GM21447 (cell line): Measurements from ENCODE around the gene SFR1.

Experiments used
- ATAC-seq: cut with Tn5 transposase; IDR thresholded peaks from one replicate; pipeline ENCODE4 v1.9.1; 2021; ENCODE audit not compliant: unreplicated experiment

Gene SFR1

DNA sequence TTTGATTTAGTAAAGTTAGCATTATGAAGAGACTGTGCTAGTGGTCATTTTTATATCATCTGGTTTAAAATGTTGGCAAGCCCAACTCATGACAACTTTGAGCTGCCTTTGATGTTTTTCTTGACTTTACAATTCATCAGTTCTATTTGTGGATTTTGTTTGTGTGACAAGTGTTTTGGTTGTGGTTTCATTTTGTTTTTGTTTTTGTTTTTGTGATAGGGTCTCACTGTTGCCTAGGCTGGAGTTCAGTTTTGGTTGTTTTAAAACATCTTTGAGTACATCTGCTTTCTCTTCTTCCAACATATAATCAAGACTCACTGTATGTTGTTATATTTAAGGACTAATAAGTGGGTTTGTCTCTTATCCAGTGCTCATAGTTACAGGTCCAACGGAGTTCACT, 17.6 kb upstream of the SFR1 start:
- ATAC-seq: no peak

GRCh38 chr10:104104926-104105325, 17.0 kb upstream of the SFR1 start:
- ATAC-seq: no peak

GRCh38 chr10:104109908-104110662, 11.9 kb upstream of the SFR1 start:
- ATAC-seq: peak; percentile 94

DNA sequence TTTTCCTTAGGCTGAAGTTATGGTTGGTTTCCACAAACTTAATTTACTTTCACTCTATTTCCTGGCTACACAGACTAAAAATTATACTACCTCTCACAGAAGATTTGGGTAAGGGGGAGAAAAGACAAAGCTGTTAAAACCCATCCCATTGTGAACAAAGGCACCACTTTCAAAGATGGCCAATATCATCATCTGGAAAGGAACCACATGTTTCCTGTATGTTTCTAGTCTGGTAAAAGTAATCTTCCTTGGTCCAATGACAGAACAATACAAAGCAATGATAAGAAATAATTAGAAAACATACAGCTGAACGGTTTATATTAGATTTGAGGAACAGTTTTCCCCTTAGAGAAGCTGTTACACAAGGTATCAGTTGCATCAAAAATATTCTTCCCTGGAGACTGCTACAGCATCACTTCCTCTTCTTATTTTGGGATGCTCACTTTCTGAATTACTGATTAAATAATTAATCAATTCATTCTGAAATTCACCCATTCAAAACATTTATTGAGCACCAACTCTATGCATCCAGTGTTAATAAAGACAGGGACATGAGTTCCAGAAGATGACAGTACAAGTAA, 8.5 kb upstream of the SFR1 start:
- no peak for ATAC-seq

- ATAC-seq: no peak
Observed at GRCh38 chr10:104117839-104118323, 4.1 kb upstream of the SFR1 start.

DNA sequence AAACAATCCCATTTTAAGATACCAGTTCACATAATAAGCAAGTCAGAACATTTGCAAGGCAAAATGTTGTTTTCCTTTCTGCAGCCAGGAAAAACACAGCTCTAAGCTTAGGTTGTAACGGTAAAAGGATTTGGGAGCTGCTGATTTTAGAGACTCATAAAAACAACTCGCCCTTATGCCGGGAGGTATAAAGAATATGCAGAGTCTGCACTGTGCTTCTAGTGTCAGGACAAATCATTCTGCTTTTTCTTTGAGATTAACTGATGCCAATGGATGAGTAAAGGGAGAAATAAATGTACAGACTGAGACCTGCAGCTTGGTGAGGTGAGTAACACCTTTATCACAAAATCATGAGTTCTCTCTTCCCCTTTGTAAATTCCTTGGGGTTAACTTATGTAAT, 2.0 kb upstream of the SFR1 start:
- ATAC-seq: no peak

DNA sequence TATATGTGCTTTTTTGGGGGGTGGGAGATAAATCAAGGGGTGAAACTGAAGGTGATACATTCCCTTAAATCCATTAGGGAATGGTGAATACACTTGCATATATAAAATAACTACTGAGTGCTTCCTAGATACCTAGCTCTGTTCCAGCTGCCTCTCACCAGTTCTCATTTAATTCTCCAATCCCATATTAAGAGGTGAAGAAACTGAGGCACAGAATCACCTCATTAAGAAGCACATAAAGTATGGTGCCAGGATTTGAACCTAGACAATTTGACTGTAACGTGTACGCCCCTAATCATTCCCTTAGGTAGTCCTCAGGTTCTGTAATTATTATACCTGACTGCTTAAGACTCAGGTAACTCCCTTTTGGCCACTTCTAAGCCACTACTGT, 1.5 kb upstream of the SFR1 start:
- ATAC-seq: no peak

DNA sequence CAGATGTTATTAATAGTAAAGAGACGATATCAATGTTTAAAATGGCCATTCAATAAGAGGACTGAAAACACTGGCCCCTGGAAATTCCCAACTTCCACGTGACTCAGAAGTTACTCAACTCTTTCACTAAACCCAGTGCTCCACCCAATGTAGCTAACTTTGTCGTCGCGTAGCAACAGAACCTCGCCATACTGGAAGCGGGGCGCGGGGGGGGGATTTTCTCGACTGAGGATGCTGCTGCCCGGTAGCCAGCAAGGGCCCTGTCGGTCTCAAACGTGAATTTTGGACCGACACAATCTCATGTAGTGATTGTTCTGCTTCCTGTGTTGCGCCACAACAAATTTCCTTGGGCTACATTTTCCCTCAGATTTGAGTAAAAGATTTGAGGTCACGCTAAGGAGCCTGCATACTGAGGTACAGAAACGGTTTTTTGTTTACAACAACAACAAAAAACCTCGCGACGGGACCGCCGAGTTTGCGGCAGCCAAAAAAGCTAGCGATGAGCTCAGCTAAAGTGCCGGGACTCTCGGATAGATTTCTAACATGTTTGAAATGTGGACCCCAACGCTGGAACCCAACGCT, 977 bp upstream of the SFR1 start:
- peak; percentile 41 for ATAC-seq

GRCh38 chr10:104122225-104123107, 495 bp downstream of the SFR1 start:
- peak; percentile 8 for ATAC-seq

- ATAC-seq: no peak
Observed at GRCh38 chr10:104123397-104123796, 1.4 kb downstream of the SFR1 start.

DNA sequence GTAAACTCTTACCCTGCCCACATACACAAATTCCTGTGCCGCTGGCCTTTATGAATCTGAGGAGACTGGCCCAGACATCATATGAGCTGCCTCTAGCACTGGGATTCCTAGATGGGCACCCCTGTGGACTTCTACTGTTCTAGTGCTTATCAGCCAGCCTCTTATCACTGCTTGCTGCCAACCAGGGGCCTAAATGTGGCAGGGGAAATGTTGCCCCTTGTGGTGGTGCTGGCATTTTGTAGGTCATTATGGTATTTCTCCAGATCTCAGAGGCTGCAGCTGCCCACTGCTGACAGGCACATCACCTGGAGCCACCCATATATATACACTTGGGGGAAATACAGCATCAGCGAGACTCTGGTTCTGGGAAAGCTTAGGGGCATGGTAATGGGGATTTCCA, 5.4 kb downstream of the SFR1 start:
- ATAC-seq: no peak

GRCh38 chr10:104128214-104128613, 6.2 kb downstream of the SFR1 start:
- ATAC-seq: no peak

- ATAC-seq: no peak
Observed at GRCh38 chr10:104130041-104130440, 8.1 kb downstream of the SFR1 start.

- ATAC-seq: no peak
Observed at GRCh38 chr10:104138131-104138530, 16.2 kb downstream of the SFR1 start.

DNA sequence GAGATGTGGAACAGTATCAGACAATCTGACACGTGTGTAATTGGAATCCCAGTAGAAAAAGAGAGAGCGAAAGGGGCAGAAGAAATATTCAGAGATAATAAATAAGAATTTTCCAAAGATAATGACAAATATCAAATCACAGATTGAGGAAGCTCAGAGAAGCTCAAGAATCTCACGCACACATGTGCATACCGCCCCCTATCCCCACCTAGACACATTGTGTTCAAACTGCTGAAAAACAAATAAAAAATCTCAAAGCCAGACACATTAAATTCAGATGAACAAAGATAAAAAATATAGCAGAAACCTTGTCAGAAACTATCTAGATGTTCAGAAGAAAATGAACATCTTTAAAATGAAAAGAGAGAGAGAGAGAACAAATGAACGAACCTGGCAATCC, 17.2 kb downstream of the SFR1 start:
- no peak for ATAC-seq

GRCh38 chr10:104142081-104142480, 20.1 kb downstream of the SFR1 start:
- no peak for ATAC-seq

DNA sequence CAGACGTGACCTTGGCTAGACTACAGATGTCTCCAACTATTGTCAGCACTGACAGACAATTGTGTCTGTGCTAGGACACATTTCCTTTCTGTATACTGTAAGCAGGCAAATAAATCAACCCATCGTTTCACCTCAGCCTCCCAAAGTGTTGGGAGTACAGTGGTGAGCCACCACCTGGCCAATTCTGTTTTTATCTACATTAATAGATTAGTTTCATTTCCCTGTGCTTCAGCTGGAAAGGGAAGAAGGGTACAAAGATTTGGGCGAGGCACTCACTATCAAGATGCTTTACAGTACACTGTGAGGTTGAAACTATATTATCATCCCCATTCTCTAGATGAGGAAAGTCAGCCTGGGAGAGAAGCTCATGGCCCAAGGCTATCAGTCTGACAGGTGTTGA, 21.9 kb downstream of the SFR1 start:
- ATAC-seq: no peak

- no peak for ATAC-seq
Observed at GRCh38 chr10:104144931-104145330, 23.0 kb downstream of the SFR1 start.

DNA sequence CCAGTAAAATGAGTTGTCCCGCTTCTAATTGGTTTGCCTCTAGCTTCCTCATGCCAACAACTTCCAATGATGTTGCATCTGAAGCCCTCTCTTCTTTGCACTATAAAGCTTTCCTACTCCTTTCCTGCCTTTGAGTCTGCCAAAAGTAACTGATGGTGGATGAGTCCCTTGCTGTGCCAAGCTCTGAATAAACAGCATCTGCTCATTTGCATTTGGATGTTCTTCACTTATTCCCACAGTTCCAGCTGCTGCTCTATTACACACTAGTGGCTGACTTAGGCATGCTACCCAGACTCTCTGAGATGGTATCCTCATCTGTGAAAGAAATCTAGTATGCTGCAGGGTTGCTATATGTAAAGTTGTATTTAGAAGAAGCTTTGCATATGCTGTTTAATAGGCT, 24.9 kb downstream of the SFR1 start:
- no peak for ATAC-seq

DNA sequence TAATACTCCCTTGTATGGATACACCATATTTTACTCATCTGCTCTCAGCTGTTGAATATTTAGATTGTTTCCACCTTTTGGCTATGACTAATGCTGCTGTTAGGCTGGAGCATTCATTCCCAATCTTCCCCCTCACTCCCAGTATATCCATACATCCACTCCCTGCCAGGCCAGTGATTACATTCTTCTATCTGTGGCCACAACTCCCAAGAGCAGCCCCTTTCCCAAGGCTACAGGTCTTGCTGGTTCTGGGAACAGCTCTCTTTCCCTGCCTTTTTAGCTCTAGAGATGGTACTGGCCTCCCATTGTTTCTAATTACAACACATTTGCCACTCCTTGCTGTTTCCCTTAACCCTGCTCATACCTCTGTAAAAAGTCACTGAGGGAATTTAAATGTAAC, 28.2 kb downstream of the SFR1 start:
- ATAC-seq: no peak

DNA sequence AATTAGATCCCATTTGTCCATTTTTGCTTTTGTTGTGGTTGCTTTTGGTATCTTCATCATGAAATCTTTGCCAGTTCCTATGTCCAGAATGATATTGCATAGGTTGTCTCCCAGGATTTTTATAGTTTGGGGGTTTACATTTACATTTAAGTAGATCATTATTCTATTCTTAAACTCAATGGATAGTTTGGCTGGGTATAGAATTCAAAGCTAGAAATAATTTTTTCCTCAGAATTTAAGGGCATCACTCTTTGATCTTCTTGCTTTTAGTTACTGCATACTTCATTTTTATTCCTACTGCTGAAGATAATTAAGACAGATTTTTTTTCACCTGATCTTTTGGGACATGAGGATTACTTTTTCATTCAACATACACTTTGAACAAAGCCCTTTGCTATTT, 29.8 kb downstream of the SFR1 start:
- ATAC-seq: no peak
